Endothelial cell of umbilical vein (primary cell): ENCODE measurements around the gene PBX3. TPM values are rescaled to one million over a fixed set of nuclear protein-coding genes. Genes with fewer than 3 reads are reported as not detected.

ENCODE experiments used
- BruUV-seq: library from RNA; stranded (reverse); fragments of 400-500 nt; replicated peaks from 2 replicates; lab custom pipeline; 2021; lab: Mats Ljungman, UMichigan
- CTCF ChIA-PET: fragments of 300-600, 350-600 bp; sonication (Branson Sonifier 250); formaldehyde crosslinking; loops from one replicate; lab custom pipeline; 2021; ENCODE audit warnings: antibody characterized with exemption, inconsistent platforms; lab: Charles Lee
- POLR2A ChIA-PET: fragments of 300-600, 350-600 bp; sonication (Branson Sonifier 250); formaldehyde crosslinking; loops from one replicate; lab custom pipeline; 2021; ENCODE audit warnings: antibody characterized with exemption, inconsistent platforms; lab: Charles Lee
- DNase-seq: peaks from one replicate; pipeline ENCODE4 v3.0.0-alpha.2; 2011; ENCODE audit warnings: low read depth, low spot score
- FAIRE-seq: peaks from 2 replicates; lab custom pipeline; 2011; peaks lifted over from hg19 to GRCh38; lab: Jason Lieb, UNC
- H2AFZ ChIP-seq: 2 replicates; pipeline ENCODE4 v1.6.0; 2012; ENCODE audit warnings: low read depth, low read length, control low read depth, inconsistent platforms
- H3K27ac ChIP-seq: 2 replicates; pipeline ENCODE4 v1.5.1; 2011; ENCODE audit warnings: low read depth, mild to moderate bottlenecking, control low read depth, low read length, moderate library complexity; ENCODE audit not compliant: insufficient read depth
- H3K27me3 ChIP-seq, 2 experiments: 2 replicates each; pipeline versions ENCODE4 v1.6.0 to v1.6.1; 2011; ENCODE audit warnings: low read length in 2 of 2, mixed read lengths in 1 of 2; ENCODE audit not compliant: control insufficient read depth in 2 of 2, insufficient read depth in 2 of 2
- H3K36me3 ChIP-seq, 2 experiments: 2 replicates in 1 of 2; 3 replicates in 1 of 2; pipeline ENCODE4 v1.5.1; 2011; ENCODE audit warnings: low read length in 2 of 2, mild to moderate bottlenecking in 1 of 2, moderate library complexity in 1 of 2; ENCODE audit not compliant: control insufficient read depth in 2 of 2, insufficient read depth in 2 of 2; ENCODE audit errors: extremely low read depth in 1 of 2
- H3K4me1 ChIP-seq: 3 replicates; pipeline ENCODE4 v1.5.1; 2011; ENCODE audit warnings: mild to moderate bottlenecking, low read length; ENCODE audit not compliant: control insufficient read depth, insufficient read depth; ENCODE audit errors: extremely low read depth
- H3K4me2 ChIP-seq: 2 replicates; pipeline ENCODE4 v1.6.1; 2011; ENCODE audit warnings: low read length, control low read depth, mixed read lengths; ENCODE audit not compliant: insufficient read depth
- H3K4me3 ChIP-seq, 3 experiments: fragments of 200-600 bp in 1 of 3; sonication (generic), shearing (Covaris generic) in 1 of 3; replicated peaks in 1 of 3; 2 replicates each; pipeline ENCODE4 v1.5.1; 2011 to 2016; ENCODE audit warnings: control low read depth in 3 of 3, low read length in 3 of 3, mild to moderate bottlenecking in 2 of 3, inconsistent platforms in 1 of 3, low read depth in 1 of 3, moderate library complexity in 1 of 3; ENCODE audit not compliant: insufficient read depth in 1 of 3
- H3K79me2 ChIP-seq: 2 replicates; pipeline ENCODE4 v1.6.0; 2012; ENCODE audit warnings: low read length, inconsistent platforms; ENCODE audit not compliant: control insufficient read depth, insufficient read depth
- H3K9ac ChIP-seq: replicated peaks from 2 replicates; pipeline ENCODE3; 2011; ENCODE audit warnings: low read length, control low read depth; ENCODE audit not compliant: insufficient read depth; ENCODE audit errors: extremely low read depth
- H3K9me1 ChIP-seq: replicated peaks from 3 replicates; pipeline ENCODE4 v1.6.0; 2011; ENCODE audit warnings: mild to moderate bottlenecking, low read length; ENCODE audit not compliant: control insufficient read depth, insufficient read depth; ENCODE audit errors: extremely low read depth
- H3K9me3 ChIP-seq: replicated peaks from 2 replicates; pipeline ENCODE4 v1.5.1; 2012; ENCODE audit warnings: low read length, inconsistent platforms; ENCODE audit not compliant: control insufficient read depth, insufficient read depth
- H4K20me1 ChIP-seq: replicated peaks from 2 replicates; pipeline ENCODE3; 2011; ENCODE audit warnings: mild to moderate bottlenecking, low read length; ENCODE audit not compliant: control insufficient read depth, insufficient read depth; ENCODE audit errors: extremely low read depth
- CTCF ChIP-seq, 2 donors: IDR thresholded peaks; 1 replicate in 1 of 2; 2 replicates in 1 of 2; pipeline ENCODE4 v1.5.1; 2011; ENCODE audit warnings: low read length in 2 of 2, mild to moderate bottlenecking in 2 of 2, moderate library complexity in 2 of 2, control low read depth in 1 of 2, inconsistent platforms in 1 of 2, low read depth in 1 of 2; ENCODE audit not compliant: insufficient read depth in 1 of 2; ENCODE audit errors: extremely low read depth in 1 of 2
- EZH2 ChIP-seq: IDR thresholded peaks from 2 replicates; pipeline ENCODE4 v1.6.1; 2012; ENCODE audit warnings: borderline replicate concordance, low read depth, mild to moderate bottlenecking, moderate library complexity, low read length, inconsistent platforms; ENCODE audit not compliant: severe bottlenecking
- FOS ChIP-seq: IDR thresholded peaks from 2 replicates; pipeline ENCODE4 v1.6.1; 2011; ENCODE audit warnings: mild to moderate bottlenecking, low read length, moderate library complexity, borderline replicate concordance; ENCODE audit not compliant: insufficient read depth
- GATA2 ChIP-seq: IDR thresholded peaks from 2 replicates; pipeline ENCODE4 v1.7.0; 2011; ENCODE audit warnings: low read depth, mild to moderate bottlenecking, moderate library complexity, mixed read lengths, low read length; ENCODE audit not compliant: insufficient read length, insufficient read depth
- JUN ChIP-seq: IDR thresholded peaks from 2 replicates; pipeline ENCODE4 v1.6.1; 2011; ENCODE audit warnings: borderline replicate concordance, low read depth; ENCODE audit not compliant: insufficient read length, insufficient read depth
- MAX ChIP-seq: IDR thresholded peaks from 2 replicates; pipeline ENCODE4 v1.6.1; 2011; ENCODE audit not compliant: insufficient read depth, insufficient read length
- MYC ChIP-seq: IDR thresholded peaks from one replicate; pipeline ENCODE4 v1.6.1; 2011; ENCODE audit warnings: mild to moderate bottlenecking, low read depth, low read length
- POLR2A ChIP-seq: IDR thresholded peaks from 2 replicates; pipeline ENCODE4 v1.6.1; 2012; ENCODE audit warnings: low read depth, mild to moderate bottlenecking, control low read depth, low read length
- POLR2AphosphoS5 ChIP-seq: IDR thresholded peaks from 2 replicates; pipeline ENCODE4 v1.6.1; 2012; ENCODE audit warnings: low read depth, mild to moderate bottlenecking, control low read depth, low read length, moderate library complexity; ENCODE audit not compliant: insufficient read depth
- dilution Hi-C: fragments of 300-500 bp; cut with MboI; formaldehyde crosslinking; loops from one replicate; pipeline ENCODE4 v1.15.0; 2019; ENCODE audit warnings: low sequenced_read_pairs; ENCODE audit not compliant: extremely low pct_ligation_motif_present
- intact Hi-C: fragments of 100-400 bp; cut with micrococcal nuclease; formaldehyde crosslinking; loops from one replicate; pipeline ENCODE4 v1.10.0; 2022
- polyA plus RNA-seq, 4 experiments: library from polyadenylated mRNA; depleted of rRNA in 3 of 4; stranded (reverse) in 3 of 4; unstranded in 1 of 4; fragments of >200 nt; gene quantifications; 2 replicates each; pipeline versions ENCODE4 v1.2.1 to v1.2.3, GENCODE V29; 2011 to 2012; ENCODE audit warnings: missing spikeins in 1 of 4
- total RNA-seq: library from RNA; stranded (reverse); gene quantifications from 2 replicates; pipeline ENCODE4 v1.2.3, GENCODE V29; 2021

PBX3 gene
- total and polyA plus RNA-seq, 2 donors (not counting 3 experiments of a cell fraction or from before 2014, with no cell fraction given) = 18.8 to 42.0 TPM

GRCh38 chr9:125841444-125841843, 94.3 kb downstream of the PBX3 start:
- Histone ChIP-seq H3K27me3 (no peaks in the 10 kb centered on the region), H3K9me3 (no peaks in the 10 kb centered on the region), H3K4me2 (no peak overlapping the region), H3K9ac (no peak overlapping the region), H4K20me1 (no peaks in the 10 kb centered on the region), H3K36me3 (no peaks in the 10 kb centered on the region), H3K79me2 (peaks cover 14% of the 10 kb centered on the region), H3K4me3 (no peak overlapping the region), H3K9me1 (no peaks in the 10 kb centered on the region), H2AFZ (no peak overlapping the region), H3K4me1 (no peaks in the 10 kb centered on the region), H3K27ac (no peak overlapping the region)
- FAIRE-seq (no peak), DNase-seq (no peak)
- ChIA-PET POLR2A (no interaction called here), CTCF (interaction anchor here (3.8 kb wide), 1 partner anchor 12 kb away, joined by 13 read pairs; no protein-coding TSS in a partner anchor)
- TF ChIP-seq GATA2 = no peak
- no peak for TF ChIP-seq POLR2AphosphoS5
- TF ChIP-seq JUN = no peak
- no peak for TF ChIP-seq EZH2
- no TSS peak for BruUV-seq
- intact Hi-C loops (no loop called here), dilution Hi-C loops (no loop called here)

GRCh38 chr9:125842242-125842641, 95.1 kb downstream of the PBX3 start:
- Histone ChIP-seq H3K4me3 (no peak overlapping the region), H3K4me2 (no peak overlapping the region), H3K9me1 (no peaks in the 10 kb centered on the region), H3K36me3 (no peaks in the 10 kb centered on the region), H3K4me1 (no peaks in the 10 kb centered on the region), H4K20me1 (no peaks in the 10 kb centered on the region), H2AFZ (no peak overlapping the region), H3K27ac (no peak overlapping the region), H3K9me3 (no peaks in the 10 kb centered on the region), H3K9ac (no peak overlapping the region), H3K79me2 (peaks cover 14% of the 10 kb centered on the region), H3K27me3 (no peaks in the 10 kb centered on the region)
- DNase-seq = no peak
- ChIA-PET POLR2A (no interaction called here), CTCF (interaction anchor here (3.8 kb wide), 1 partner anchor 13 kb away, joined by 13 read pairs; no protein-coding TSS in a partner anchor)
- intact Hi-C loops (no loop called here), dilution Hi-C loops (no loop called here)
- no TSS peak for BruUV-seq
- FAIRE-seq = no peak
- TF ChIP-seq POLR2A (no peak), POLR2AphosphoS5 (no peak), JUN (no peak), CTCF (IDR thresholded peaks at IDR 0.05; ENCODE audit: extremely low read depth in 1 of 2, insufficient read depth in 1 of 2, low read depth in 1 of 2, low read length in 2 of 2) (no peak), EZH2 (no peak), FOS (no peak), MYC (no peak), MAX (no peak), GATA2 (no peak)
